WTC11 (cell line): ENCODE results near the gene EXOSC5. TPM values are rescaled to one million over a fixed set of nuclear protein-coding genes. Genes with fewer than 3 reads are reported as not detected.
A peak's percentile ranks its signal among the peaks of the same experiment; 100 is the strongest.

Experiments
- ATAC-seq: fragments of 200-7000 bp; cut with Tn5 transposase; 2 replicates; pipeline ENCODE4 v1.10.0; 2021; ENCODE audit warnings: mild to moderate bottlenecking, moderate library complexity
- CTCF ChIA-PET: fragments of 300-600 bp; sonication (Branson Sonifier 250); formaldehyde crosslinking; loops from one replicate; lab custom pipeline; 2021; ENCODE audit warnings: antibody characterized with exemption; lab: Charles Lee
- POLR2A ChIA-PET: fragments of 350-600 bp; sonication (Branson Sonifier 250); formaldehyde crosslinking; loops from one replicate; lab custom pipeline; 2021; ENCODE audit warnings: antibody characterized with exemption; lab: Charles Lee
- DNase-seq: peaks from one replicate; pipeline ENCODE4 v3.0.0; 2021; ENCODE audit warnings: low spot score
- H3K27ac Mint-ChIP-seq: 2 replicates; pipeline ENCODE4 v1.8.0; 2021; ENCODE audit warnings: mixed read lengths
- H3K27me3 Mint-ChIP-seq: 2 replicates; pipeline ENCODE4 v1.8.0; 2021; ENCODE audit warnings: low read depth, mild to moderate bottlenecking, moderate library complexity, mixed read lengths
- H3K36me3 Mint-ChIP-seq: 2 replicates; pipeline ENCODE4 v1.8.0; 2021; ENCODE audit warnings: mixed read lengths
- H3K4me1 Mint-ChIP-seq: 2 replicates; pipeline ENCODE4 v1.8.0; 2022; ENCODE audit warnings: mixed read lengths
- H3K4me3 Mint-ChIP-seq: 2 replicates; pipeline ENCODE4 v1.8.0; 2021; ENCODE audit warnings: mild to moderate bottlenecking, moderate library complexity, mixed read lengths
- H3K9me3 Mint-ChIP-seq: 2 replicates; pipeline ENCODE4 v1.8.0; 2021; ENCODE audit warnings: mixed read lengths
- ATF1 ChIP-seq: sonication (generic); formaldehyde crosslinking; IDR thresholded peaks from 2 replicates; pipeline ENCODE4 v1.8.1; 2023; ENCODE audit warnings: mild to moderate bottlenecking, moderate library complexity, missing genetic modification reagents
- ATF6 ChIP-seq: sonication (generic); formaldehyde crosslinking; IDR thresholded peaks from 2 replicates; pipeline ENCODE4 v1.8.1; 2023; ENCODE audit warnings: mild to moderate bottlenecking, missing genetic modification reagents
- EMX1 ChIP-seq: fragments of 250-450 bp; sonication (Bioruptor Pico); IDR thresholded peaks from 2 replicates; pipeline ENCODE4 v1.8.0; 2021; ENCODE audit warnings: mild to moderate bottlenecking
- FOXP4 ChIP-seq: sonication (generic); formaldehyde crosslinking; IDR thresholded peaks from 2 replicates; pipeline ENCODE4 v1.8.0; 2022; ENCODE audit warnings: mild to moderate bottlenecking, missing genetic modification reagents
- JAZF1 ChIP-seq: fragments of 250-450 bp; sonication (Bioruptor Pico); IDR thresholded peaks from 2 replicates; pipeline ENCODE4 v1.9.0; 2021; ENCODE audit warnings: moderate library complexity, mild to moderate bottlenecking, inconsistent platforms
- KAT7 ChIP-seq: sonication (generic); formaldehyde crosslinking; IDR thresholded peaks from 2 replicates; pipeline ENCODE4 v1.8.1; 2023; ENCODE audit warnings: missing genetic modification reagents, mild to moderate bottlenecking, borderline replicate concordance
- NFE2L1 ChIP-seq: sonication (generic); formaldehyde crosslinking; IDR thresholded peaks from 2 replicates; pipeline ENCODE4 v1.8.1; 2023; ENCODE audit warnings: missing genetic modification reagents
- NFYB ChIP-seq: sonication (generic); formaldehyde crosslinking; conservative IDR thresholded peaks from 2 replicates; pipeline ENCODE4 v1.8.0; 2022; ENCODE audit warnings: low read depth, missing genetic modification reagents
- OVOL2 ChIP-seq: fragments of 250-450 bp; sonication (Bioruptor Pico); IDR thresholded peaks from 2 replicates; pipeline ENCODE4 v1.9.0; 2021; ENCODE audit warnings: mild to moderate bottlenecking, borderline replicate concordance
- PRDM15 ChIP-seq: sonication (generic); formaldehyde crosslinking; IDR thresholded peaks from 2 replicates; pipeline ENCODE4 v1.8.0; 2022; ENCODE audit warnings: missing genetic modification reagents
- RORB ChIP-seq: fragments of 250-450 bp; sonication (Bioruptor Pico); IDR thresholded peaks from 2 replicates; pipeline ENCODE4 v1.9.0; 2021; ENCODE audit warnings: mild to moderate bottlenecking
- STAT6 ChIP-seq: sonication (generic); formaldehyde crosslinking; conservative IDR thresholded peaks from 2 replicates; pipeline ENCODE4 v1.8.1; 2023; ENCODE audit warnings: mild to moderate bottlenecking, low read depth, missing genetic modification reagents, moderate library complexity
- ZNF121 ChIP-seq: sonication (generic); formaldehyde crosslinking; IDR thresholded peaks from 2 replicates; pipeline ENCODE4 v1.8.0; 2023; ENCODE audit warnings: missing genetic modification reagents
- ZNF671 ChIP-seq: fragments of 250-450 bp; sonication (Bioruptor Pico); IDR thresholded peaks from 2 replicates; pipeline ENCODE4 v1.8.0; 2021; ENCODE audit warnings: mild to moderate bottlenecking
- total RNA-seq: library from RNA; stranded (reverse); gene quantifications from 3 replicates; pipeline ENCODE4 v1.2.3, GENCODE V29; 2021
- TF ChIP-seq, protein P1 (sequence below): sonication (generic); formaldehyde crosslinking; IDR thresholded peaks from 2 replicates; pipeline ENCODE4 v1.8.0; 2022; ENCODE audit warnings: mild to moderate bottlenecking, missing genetic modification reagents
- TF ChIP-seq, protein P2 (sequence below): sonication (generic); formaldehyde crosslinking; IDR thresholded peaks from 2 replicates; pipeline ENCODE4 v1.8.1; 2022; ENCODE audit warnings: low read depth, missing genetic modification reagents, borderline replicate concordance

Gene EXOSC5
- total RNA-seq, 1 experiment from 2014 or later: 56.4 TPM

GRCh38 chr19:41402010-41402409, 4.9 kb upstream of the EXOSC5 start (continued):
- no peak for TF ChIP-seq ZNF121

- CTCF ChIA-PET: no interaction called here
- no peaks in the 10 kb centered on the region for H3K27me3 Mint-ChIP-seq
- no peaks in the 10 kb centered on the region for H3K9me3 Mint-ChIP-seq
- peaks cover 18% of the 10 kb centered on the region for H3K4me1 Mint-ChIP-seq
- H3K4me3 Mint-ChIP-seq: no peak overlapping the region
- DNase-seq: no peak
- POLR2A ChIA-PET: no interaction called here
- H3K36me3 Mint-ChIP-seq: no peaks in the 10 kb centered on the region
- no peak for ATAC-seq
- TF ChIP-seq ATF6 (CRISPR knock-in tag) (no peak), ATF1 (CRISPR knock-in tag) (no peak), RORB (CRISPR knock-in tag) (no peak)
- TF ChIP-seq, protein P1, sequence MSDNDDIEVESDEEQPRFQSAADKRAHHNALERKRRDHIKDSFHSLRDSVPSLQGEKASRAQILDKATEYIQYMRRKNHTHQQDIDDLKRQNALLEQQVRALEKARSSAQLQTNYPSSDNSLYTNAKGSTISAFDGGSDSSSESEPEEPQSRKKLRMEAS (CRISPR knock-in tag): no peak
- no peak overlapping the region for H3K27ac Mint-ChIP-seq
These were observed 4.3 kb upstream of the EXOSC5 start for GRCh38 chr19:41401483-41401882.

GRCh38 chr19:41399525-41399924, 2.4 kb upstream of the EXOSC5 start:
- ChIA-PET POLR2A (no interaction called here), CTCF (no interaction called here)
- DNase-seq (no peak), ATAC-seq (no peak)
- Mint-ChIP-seq H3K36me3 (no peaks in the 10 kb centered on the region), H3K9me3 (no peaks in the 10 kb centered on the region), H3K27ac (no peak overlapping the region; the same call in 1 of the 2 replicates), H3K4me1 (peaks cover 22% of the 10 kb centered on the region), H3K4me3 (peak overlapping the region; percentile 39; the same call in 1 of the 2 replicates), H3K27me3 (no peaks in the 10 kb centered on the region)
- TF ChIP-seq, protein P2, sequence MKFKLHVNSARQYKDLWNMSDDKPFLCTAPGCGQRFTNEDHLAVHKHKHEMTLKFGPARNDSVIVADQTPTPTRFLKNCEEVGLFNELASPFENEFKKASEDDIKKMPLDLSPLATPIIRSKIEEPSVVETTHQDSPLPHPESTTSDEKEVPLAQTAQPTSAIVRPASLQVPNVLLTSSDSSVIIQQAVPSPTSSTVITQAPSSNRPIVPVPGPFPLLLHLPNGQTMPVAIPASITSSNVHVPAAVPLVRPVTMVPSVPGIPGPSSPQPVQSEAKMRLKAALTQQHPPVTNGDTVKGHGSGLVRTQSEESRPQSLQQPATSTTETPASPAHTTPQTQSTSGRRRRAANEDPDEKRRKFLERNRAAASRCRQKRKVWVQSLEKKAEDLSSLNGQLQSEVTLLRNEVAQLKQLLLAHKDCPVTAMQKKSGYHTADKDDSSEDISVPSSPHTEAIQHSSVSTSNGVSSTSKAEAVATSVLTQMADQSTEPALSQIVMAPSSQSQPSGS (CRISPR knock-in tag): no peak

DNA sequence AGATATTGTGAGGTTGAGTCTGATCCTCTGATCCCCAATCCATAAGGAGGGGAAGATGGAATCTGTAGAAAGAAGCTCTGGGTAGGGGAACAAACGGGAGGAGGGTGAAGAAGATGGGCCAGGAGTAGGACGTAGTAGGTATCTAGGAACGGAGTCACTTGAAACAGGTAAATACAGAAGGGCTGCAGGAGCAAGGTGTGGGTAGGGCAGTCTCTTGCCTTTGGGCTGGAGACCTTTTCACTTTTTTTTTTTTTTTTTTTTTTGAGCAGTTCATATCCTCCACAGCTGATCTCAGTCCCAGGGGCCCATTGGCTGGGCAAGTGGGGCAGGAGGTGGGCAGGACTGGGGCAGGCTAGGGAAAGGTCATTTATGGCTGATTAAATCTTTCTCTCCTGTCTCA, 1.9 kb upstream of the EXOSC5 start:
- POLR2A ChIA-PET: interaction anchor here (0.7 to 1.1 kb wide), 2 partner anchors 28 to 35 kb away, joined by 3 to 9 read pairs; partner anchors contain the start of genes B3GNT8 and B9D2
- H3K9me3 Mint-ChIP-seq: no peaks in the 10 kb centered on the region
- H3K4me3 Mint-ChIP-seq: peak overlapping the region; percentile 100
- ATAC-seq (no peak), DNase-seq (no peak)
- no peaks in the 10 kb centered on the region for H3K27me3 Mint-ChIP-seq
- TF ChIP-seq EMX1 (no peak), STAT6 (CRISPR knock-in tag) (no peak), NFE2L1 (no peak), KAT7 (CRISPR knock-in tag) (no peak), ZNF671 (CRISPR knock-in tag) (no peak)
- TF ChIP-seq, all 79 proteins: peak for 0
- Mint-ChIP-seq H3K4me1 (peaks cover 22% of the 10 kb centered on the region), H3K27ac (peak overlapping the region; percentile 60), H3K36me3 (no peaks in the 10 kb centered on the region)
- CTCF ChIA-PET: no interaction called here

DNA sequence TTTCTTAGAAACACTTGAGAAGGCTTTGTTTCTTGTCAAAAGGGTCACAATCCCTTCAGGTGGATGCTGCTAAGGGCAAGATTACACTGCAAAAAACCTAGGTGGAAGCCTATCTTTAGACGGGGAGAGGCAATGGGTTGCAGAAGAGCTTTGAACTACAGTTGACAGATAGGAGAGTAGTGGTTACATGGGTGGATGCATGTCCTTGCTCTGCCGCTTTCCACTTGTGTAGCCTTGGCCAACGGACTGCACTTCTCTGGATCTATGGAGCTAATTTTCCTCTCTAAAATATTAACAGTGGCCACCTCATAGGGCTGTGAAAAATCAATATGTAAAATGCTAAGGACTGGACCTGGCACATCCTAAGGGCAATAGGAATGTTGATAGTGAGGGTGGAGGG, 1.4 kb upstream of the EXOSC5 start:
- no peak for DNase-seq
- ChIA-PET CTCF (interaction anchor here (1.0 kb wide), 1 partner anchor 10 kb away, joined by 3 read pairs; no protein-coding TSS in a partner anchor), POLR2A (interaction anchor here (0.6 to 1.1 kb wide), 3 partner anchors 28 to 41 kb away, joined by 3 to 9 read pairs (median 3); partner anchors contain the start of genes B3GNT8 and B9D2)
- Mint-ChIP-seq H3K27ac (peak overlapping the region; percentile 100), H3K36me3 (no peaks in the 10 kb centered on the region), H3K9me3 (no peaks in the 10 kb centered on the region), H3K27me3 (no peaks in the 10 kb centered on the region), H3K4me1 (peaks cover 22% of the 10 kb centered on the region), H3K4me3 (peak overlapping the region; percentile 100)
- no peak for ATAC-seq
- no peak for TF ChIP-seq JAZF1 (CRISPR knock-in tag)
- no peak for TF ChIP-seq PRDM15
- no peak for TF ChIP-seq ZNF121
- TF ChIP-seq FOXP4 (CRISPR knock-in tag): no peak
- no peak for TF ChIP-seq OVOL2 (CRISPR knock-in tag)
- no peak for TF ChIP-seq NFYB (CRISPR knock-in tag)
